Hematopoietic multipotent progenitor cell treated with erythropoietin and hydrocortisone succinate and interleukin-3 and kit ligand, for 4 days (in vitro differentiated cells): ENCODE measurements around the gene GZF1.

Source experiments
- DNase-seq: peaks from one replicate; pipeline ENCODE4 v3.0.0-alpha.2; 2015

GZF1 gene

GRCh38 chr20:23370274-23370673 is 8.3 kb downstream of the GZF1 start:
- DNase-seq, result no peak

- DNase-seq, result no peak
Measured at GRCh38 chr20:23370873-23371272, 8.9 kb downstream of the GZF1 start.

- DNase-seq, result no peak
Measured at GRCh38 chr20:23371496-23371895, 9.5 kb downstream of the GZF1 start.

GRCh38 chr20:23374441-23374840 is 12.5 kb downstream of the GZF1 start:
- DNase-seq, result no peak

GRCh38 chr20:23375827-23376226 is 13.8 kb downstream of the GZF1 start:
- no peak for DNase-seq

GRCh38 chr20:23379772-23380171 is 17.8 kb downstream of the GZF1 start:
- no peak for DNase-seq

GRCh38 chr20:23381876-23382275 is 19.9 kb downstream of the GZF1 start:
- DNase-seq, result peak; percentile 71

GRCh38 chr20:23386304-23387117 is 24.5 kb downstream of the GZF1 start:
- no peak for DNase-seq

- DNase-seq, result peak; percentile 71
Measured at GRCh38 chr20:23387118-23387443, 25.1 kb downstream of the GZF1 start.

GRCh38 chr20:23390091-23390774 is 28.3 kb downstream of the GZF1 start:
- no peak for DNase-seq

- DNase-seq, result no peak
Measured at GRCh38 chr20:23391707-23392310, 29.8 kb downstream of the GZF1 start.

GRCh38 chr20:23393996-23394775 is 32.2 kb downstream of the GZF1 start:
- no peak for DNase-seq

- no peak for DNase-seq
Measured at GRCh38 chr20:23396950-23397627, 35.1 kb downstream of the GZF1 start.

GRCh38 chr20:23397961-23398360 is 36.0 kb downstream of the GZF1 start:
- peak; percentile 12 for DNase-seq

GRCh38 chr20:23399568-23400241 is 37.7 kb downstream of the GZF1 start:
- DNase-seq, result peak; percentile 71

GRCh38 chr20:23401051-23401450 is 39.1 kb downstream of the GZF1 start:
- DNase-seq, result no peak

GRCh38 chr20:23403751-23404150 is 41.8 kb downstream of the GZF1 start:
- no peak for DNase-seq

GRCh38 chr20:23404196-23404595 is 42.2 kb downstream of the GZF1 start:
- no peak for DNase-seq

GRCh38 chr20:23406880-23407279 is 44.9 kb downstream of the GZF1 start:
- no peak for DNase-seq

GRCh38 chr20:23407781-23408464 is 45.9 kb downstream of the GZF1 start:
- DNase-seq, result peak; percentile 13

GRCh38 chr20:23408957-23409356 is 47.0 kb downstream of the GZF1 start:
- no peak for DNase-seq

- no peak for DNase-seq
Measured at GRCh38 chr20:23409800-23410199, 47.8 kb downstream of the GZF1 start.
